Measurements from ENCODE around the gene MGRN1.

- no peak for TF ChIP-seq GATA2 (IDR thresholded peaks at IDR 0.05; ENCODE audit: low read depth, low read length)
- no peak for TF ChIP-seq GATA3 (IDR thresholded peaks at IDR 0.05; ENCODE audit: low read depth, low read length)
These were observed 54.7 kb downstream of the MGRN1 start for GRCh38 chr16:4679156-4679849.
